HG02678 (cell line): ENCODE results near the gene GAP43.

Source experiments
- ATAC-seq: cut with Tn5 transposase; IDR thresholded peaks from one replicate; pipeline ENCODE4 v1.9.1; 2021; ENCODE audit warnings: mild to moderate bottlenecking, moderate library complexity; ENCODE audit not compliant: unreplicated experiment

The GAP43 gene

GRCh38 chr3:115660646-115661337 is 37.5 kb downstream of the GAP43 start:
- no peak for ATAC-seq

GRCh38 chr3:115662356-115662755 is 39.0 kb downstream of the GAP43 start:
- no peak for ATAC-seq

- ATAC-seq = no peak
Measured at GRCh38 chr3:115663414-115663813, 40.1 kb downstream of the GAP43 start.

- ATAC-seq = no peak
Measured at GRCh38 chr3:115666081-115666480, 42.8 kb downstream of the GAP43 start.

- ATAC-seq = peak; percentile 56
Measured at GRCh38 chr3:115666920-115667737, 43.8 kb downstream of the GAP43 start.

GRCh38 chr3:115667738-115668065 is 44.4 kb downstream of the GAP43 start:
- ATAC-seq = peak; percentile 32

- ATAC-seq = no peak
Measured at GRCh38 chr3:115670911-115671310, 47.6 kb downstream of the GAP43 start.

- no peak for ATAC-seq
Measured at GRCh38 chr3:115671761-115672455, 48.6 kb downstream of the GAP43 start.

GRCh38 chr3:115673881-115674280 is 50.6 kb downstream of the GAP43 start:
- ATAC-seq = no peak

GRCh38 chr3:115676336-115676735 is 53.0 kb downstream of the GAP43 start:
- no peak for ATAC-seq

- ATAC-seq = no peak
Measured at GRCh38 chr3:115680803-115681345, 57.6 kb downstream of the GAP43 start.

GRCh38 chr3:115681736-115682135 is 58.4 kb downstream of the GAP43 start:
- no peak for ATAC-seq

- no peak for ATAC-seq
Measured at GRCh38 chr3:115683305-115683704, 60.0 kb downstream of the GAP43 start.

- ATAC-seq = no peak
Measured at GRCh38 chr3:115683773-115684172, 60.5 kb downstream of the GAP43 start.

GRCh38 chr3:115685097-115685496 is 61.8 kb downstream of the GAP43 start:
- ATAC-seq = peak; percentile 80

- no peak for ATAC-seq
Measured at GRCh38 chr3:115687721-115688120, 64.4 kb downstream of the GAP43 start.

- ATAC-seq = no peak
Measured at GRCh38 chr3:115688418-115688817, 65.1 kb downstream of the GAP43 start.

- no peak for ATAC-seq
Measured at GRCh38 chr3:115689928-115690327, 66.6 kb downstream of the GAP43 start.

- ATAC-seq = no peak
Measured at GRCh38 chr3:115691964-115692363, 68.7 kb downstream of the GAP43 start.

GRCh38 chr3:115692887-115693524 is 69.7 kb downstream of the GAP43 start:
- ATAC-seq = peak; percentile 95

- no peak for ATAC-seq
Measured at GRCh38 chr3:115693868-115694267, 70.6 kb downstream of the GAP43 start.
